ENCODE data around the gene OR13J1.

Gene OR13J1

DNA sequence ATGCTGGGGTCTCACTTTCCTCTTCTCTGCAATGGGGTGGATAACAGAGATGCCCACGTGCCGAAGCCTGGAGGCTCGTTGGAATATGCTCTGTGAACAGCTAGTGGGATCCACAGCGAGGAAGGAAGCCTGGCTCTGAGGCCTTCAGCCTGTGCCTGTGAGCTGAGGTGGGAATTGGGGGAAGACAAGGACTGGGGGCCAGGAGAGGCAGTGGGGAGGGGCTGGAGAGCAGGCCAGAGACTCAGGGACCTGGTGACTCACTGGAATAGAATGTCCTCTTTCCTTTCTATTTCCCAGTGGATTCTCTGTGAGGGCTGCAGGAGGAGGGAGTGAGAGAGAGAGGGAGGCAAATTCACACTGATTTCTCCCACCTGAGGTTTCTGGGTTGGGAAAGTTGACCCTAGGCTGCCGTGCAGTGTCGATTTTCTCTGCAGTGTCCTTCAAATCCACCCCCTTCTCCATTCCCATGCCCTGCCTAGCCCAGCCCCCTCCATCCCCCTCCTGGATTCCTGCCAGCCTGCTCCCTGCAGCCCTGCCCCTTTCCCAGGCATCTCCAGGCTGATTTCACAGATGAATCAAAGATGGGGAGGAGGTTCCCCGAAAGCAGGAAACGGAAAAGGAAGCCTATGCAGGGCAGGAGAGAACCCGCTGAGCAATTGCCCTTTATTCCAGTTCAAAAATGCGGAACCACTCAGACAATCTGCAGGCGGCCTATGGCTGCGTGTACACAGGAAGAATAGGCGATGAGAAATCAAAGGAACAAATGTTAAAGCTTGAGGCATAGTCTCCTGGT is 37.7 kb upstream of the OR13J1 start:
- H3K4me3 ChIP-seq (ENCODE audit: low read length), result no peak overlapping the region
- TF ChIP-seq, protein P1, sequence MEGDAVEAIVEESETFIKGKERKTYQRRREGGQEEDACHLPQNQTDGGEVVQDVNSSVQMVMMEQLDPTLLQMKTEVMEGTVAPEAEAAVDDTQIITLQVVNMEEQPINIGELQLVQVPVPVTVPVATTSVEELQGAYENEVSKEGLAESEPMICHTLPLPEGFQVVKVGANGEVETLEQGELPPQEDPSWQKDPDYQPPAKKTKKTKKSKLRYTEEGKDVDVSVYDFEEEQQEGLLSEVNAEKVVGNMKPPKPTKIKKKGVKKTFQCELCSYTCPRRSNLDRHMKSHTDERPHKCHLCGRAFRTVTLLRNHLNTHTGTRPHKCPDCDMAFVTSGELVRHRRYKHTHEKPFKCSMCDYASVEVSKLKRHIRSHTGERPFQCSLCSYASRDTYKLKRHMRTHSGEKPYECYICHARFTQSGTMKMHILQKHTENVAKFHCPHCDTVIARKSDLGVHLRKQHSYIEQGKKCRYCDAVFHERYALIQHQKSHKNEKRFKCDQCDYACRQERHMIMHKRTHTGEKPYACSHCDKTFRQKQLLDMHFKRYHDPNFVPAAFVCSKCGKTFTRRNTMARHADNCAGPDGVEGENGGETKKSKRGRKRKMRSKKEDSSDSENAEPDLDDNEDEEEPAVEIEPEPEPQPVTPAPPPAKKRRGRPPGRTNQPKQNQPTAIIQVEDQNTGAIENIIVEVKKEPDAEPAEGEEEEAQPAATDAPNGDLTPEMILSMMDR (conservative IDR thresholded peaks at IDR 0.05; ENCODE audit: low read depth, low read length), result no peak
- DNase-seq (ENCODE audit: low read depth), result peak; percentile 55

DNA sequence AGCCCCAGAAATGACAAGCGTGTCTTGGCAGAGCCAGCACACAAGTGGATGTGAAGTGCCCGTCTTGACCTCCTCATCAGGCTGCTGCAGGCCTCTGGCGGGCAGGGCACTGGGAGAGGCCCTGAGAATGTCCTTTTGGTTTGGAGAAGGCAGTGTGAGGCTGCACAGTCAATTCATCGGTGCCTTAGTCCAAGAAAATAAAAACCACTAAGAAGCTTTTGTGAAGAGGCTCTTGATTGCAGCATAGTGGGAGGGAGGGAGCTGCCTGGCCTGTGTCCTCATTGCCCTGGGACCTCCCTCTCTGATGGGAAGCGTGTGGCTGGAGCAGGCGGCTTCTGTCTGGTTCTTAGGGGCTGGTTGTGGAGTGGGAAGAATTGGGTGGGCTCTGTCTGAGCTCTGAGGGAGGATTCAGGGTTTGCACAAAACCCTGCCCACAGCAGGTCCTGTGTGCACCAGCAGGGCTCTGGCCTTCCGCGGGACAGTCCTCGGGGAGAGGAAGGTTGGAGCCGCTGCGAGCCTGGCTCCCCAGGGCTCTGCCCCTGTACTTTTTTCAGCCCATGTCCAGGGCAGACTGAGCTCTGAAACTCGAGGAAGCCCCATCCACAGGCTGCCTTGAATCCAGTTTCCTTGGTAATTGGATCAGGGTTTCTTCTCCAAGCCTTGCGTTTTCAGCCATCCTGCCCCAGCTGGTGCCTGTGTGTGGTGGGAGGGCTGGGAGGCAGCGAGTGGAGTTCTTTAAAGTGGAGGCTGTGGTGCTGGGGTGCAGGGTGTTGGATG is 36.9 kb upstream of the OR13J1 start:
- no peak overlapping the region for H3K4me3 ChIP-seq (ENCODE audit: low read length)
- TF ChIP-seq, protein P1 (conservative IDR thresholded peaks at IDR 0.05; ENCODE audit: low read depth, low read length), result no peak
- no peak for DNase-seq (ENCODE audit: low read depth)

DNA sequence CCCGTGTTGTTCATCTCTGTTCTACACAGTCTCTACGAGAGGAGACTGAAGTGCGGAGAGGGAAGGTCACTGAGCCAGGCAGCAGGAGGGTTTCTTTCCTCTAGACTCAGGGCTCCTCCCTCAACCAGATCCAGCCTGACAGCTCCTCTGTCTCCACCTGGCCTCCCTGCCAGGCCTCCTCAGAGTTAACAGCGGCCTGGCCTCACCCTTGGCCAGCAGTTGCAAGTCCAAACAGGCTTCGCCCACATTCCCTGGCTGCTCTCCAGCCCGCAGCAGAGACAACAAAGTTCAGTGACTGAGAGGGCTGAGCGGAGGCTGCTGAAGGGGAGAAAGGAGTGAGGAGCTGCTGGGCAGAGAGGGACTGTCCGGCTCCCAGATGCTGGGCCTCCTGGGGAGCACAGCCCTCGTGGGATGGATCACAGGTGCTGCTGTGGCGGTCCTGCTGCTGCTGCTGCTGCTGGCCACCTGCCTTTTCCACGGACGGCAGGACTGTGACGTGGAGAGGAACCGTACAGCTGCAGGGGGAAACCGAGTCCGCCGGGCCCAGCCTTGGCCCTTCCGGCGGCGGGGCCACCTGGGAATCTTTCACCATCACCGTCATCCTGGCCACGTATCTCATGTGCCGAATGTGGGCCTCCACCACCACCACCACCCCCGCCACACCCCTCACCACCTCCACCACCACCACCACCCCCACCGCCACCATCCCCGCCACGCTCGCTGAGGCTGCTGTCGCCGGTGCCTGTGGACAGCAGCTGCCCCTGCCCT is 35.9 kb upstream of the OR13J1 start, which contains the start of gene HRCT1:
Gene HRCT1 (plus strand): TSS at position 291 of the 768 bp plus-strand sequence. CDS start 86 bp downstream, at position 377.
- peak; percentile 60 for DNase-seq (ENCODE audit: low read depth)
- TF ChIP-seq, protein P1 (conservative IDR thresholded peaks at IDR 0.05; ENCODE audit: low read depth, low read length), result no peak
- H3K4me3 ChIP-seq (ENCODE audit: low read length), result no peak within 1 kb of the TSS

DNA sequence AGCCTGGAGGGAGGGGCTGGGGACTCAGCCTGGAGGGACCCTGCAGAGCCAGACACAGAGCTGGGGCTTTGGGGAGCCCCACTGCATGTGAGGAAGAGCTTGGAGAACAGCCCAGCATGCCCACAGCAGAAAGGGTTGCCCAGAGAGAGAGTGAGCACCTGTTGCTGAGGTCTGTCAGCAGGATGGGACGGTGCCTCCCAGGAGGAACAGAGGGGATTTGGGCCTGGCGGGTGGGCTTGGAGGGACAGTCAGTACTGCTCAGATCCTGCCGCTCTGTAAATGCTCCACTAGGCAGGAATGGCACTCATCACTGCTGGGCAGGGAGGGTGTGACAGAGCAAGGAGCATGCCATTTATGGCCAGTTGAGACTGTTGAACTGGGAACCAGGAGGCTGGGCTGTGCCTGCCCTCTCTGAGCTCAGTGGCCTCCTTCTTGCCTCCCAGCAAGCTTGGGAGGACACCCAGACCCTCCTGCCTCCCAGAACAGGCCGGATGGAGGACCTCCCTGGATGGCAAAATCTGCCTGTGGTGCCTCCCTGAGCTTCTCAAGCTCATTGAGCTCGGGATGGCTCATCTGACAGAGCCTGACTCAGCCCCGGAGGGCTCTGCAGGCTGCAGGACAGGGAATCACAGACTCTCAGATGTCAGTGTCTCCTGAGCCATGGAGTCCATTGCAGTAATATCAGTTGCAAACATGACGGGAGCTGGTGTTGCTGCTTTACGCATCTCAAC is 35.0 kb upstream of the OR13J1 start:
- TF ChIP-seq, protein P1 (conservative IDR thresholded peaks at IDR 0.05; ENCODE audit: low read depth, low read length), result no peak
- no peak for DNase-seq (ENCODE audit: low read depth)
- no peak overlapping the region for H3K4me3 ChIP-seq (ENCODE audit: low read length)

DNA sequence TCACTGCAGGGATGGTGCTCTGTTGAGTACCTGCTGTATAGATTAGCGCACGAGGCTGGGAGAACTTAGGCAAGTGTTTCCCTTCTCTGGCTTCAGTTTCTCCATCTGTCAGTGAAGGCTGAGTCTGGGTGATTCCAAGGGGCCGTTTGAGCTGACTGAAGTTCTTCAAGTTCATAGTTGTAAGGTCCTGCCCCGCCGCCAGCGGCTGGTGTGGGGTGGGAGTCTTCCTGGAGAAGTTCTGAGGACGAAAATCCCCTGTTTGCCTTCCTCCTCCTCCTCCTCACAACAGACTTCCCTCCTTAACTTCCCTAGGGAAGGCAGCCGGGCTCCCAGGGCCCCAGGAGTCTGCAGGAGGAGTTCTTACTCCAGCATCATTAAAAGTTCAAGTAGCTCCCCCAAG is 34.1 kb upstream of the OR13J1 start:
- TF ChIP-seq, protein P1 (conservative IDR thresholded peaks at IDR 0.05; ENCODE audit: low read depth, low read length), result no peak
- DNase-seq (ENCODE audit: low read depth), result no peak
- H3K4me3 ChIP-seq (ENCODE audit: low read length), result no peak overlapping the region

DNA sequence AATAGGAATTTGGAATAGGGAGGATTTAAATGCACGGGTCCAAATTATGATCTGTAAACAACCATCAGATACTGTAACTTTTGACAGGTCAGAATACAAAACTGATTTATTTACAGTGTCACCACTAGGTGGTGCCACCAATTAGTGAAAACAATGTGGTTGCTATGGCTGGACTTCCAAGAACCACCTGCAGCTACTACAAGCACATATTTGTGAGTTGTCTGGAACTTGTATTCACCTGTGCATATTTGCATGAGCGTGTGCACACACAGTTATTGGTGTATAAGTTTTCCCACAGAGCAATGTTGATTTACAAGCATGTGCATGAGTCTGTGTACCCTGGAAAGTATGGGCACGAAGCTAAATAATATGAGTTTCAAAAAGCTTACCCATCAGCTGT is 32.8 kb upstream of the OR13J1 start:
- DNase-seq (ENCODE audit: low read depth), result no peak
- H3K4me3 ChIP-seq (ENCODE audit: low read length), result no peak overlapping the region
- TF ChIP-seq, protein P1 (conservative IDR thresholded peaks at IDR 0.05; ENCODE audit: low read depth, low read length), result peak; percentile 66
